Activated T-cell treated with anti-CD3 and anti-CD28 coated beads, Interleukin-2, amount 50 U/mL, for 24 hours (primary cell): ENCODE data around the gene PACRG.

ENCODE experiments used
- DNase-seq: peaks from one replicate; pipeline ENCODE4 v3.0.0-alpha.2; 2020
- H3K27ac Mint-ChIP-seq: 2 replicates; pipeline ENCODE4 v1.8.0; 2020; ENCODE audit warnings: mild to moderate bottlenecking, mixed read lengths
- H3K27me3 Mint-ChIP-seq: 2 replicates; pipeline ENCODE4 v1.8.0; 2020; ENCODE audit warnings: mixed read lengths
- H3K36me3 Mint-ChIP-seq: 2 replicates; pipeline ENCODE4 v1.8.0; 2020; ENCODE audit warnings: low read depth, mixed read lengths
- H3K4me1 Mint-ChIP-seq: 2 replicates; pipeline ENCODE4 v1.8.0; 2020; ENCODE audit warnings: low read depth, mixed read lengths
- H3K4me3 Mint-ChIP-seq: 2 replicates; pipeline ENCODE4 v1.8.0; 2020; ENCODE audit warnings: mild to moderate bottlenecking, moderate library complexity, mixed read lengths
- H3K9me3 Mint-ChIP-seq: 2 replicates; pipeline ENCODE4 v1.8.0; 2020; ENCODE audit warnings: mixed read lengths

PACRG gene

DNA sequence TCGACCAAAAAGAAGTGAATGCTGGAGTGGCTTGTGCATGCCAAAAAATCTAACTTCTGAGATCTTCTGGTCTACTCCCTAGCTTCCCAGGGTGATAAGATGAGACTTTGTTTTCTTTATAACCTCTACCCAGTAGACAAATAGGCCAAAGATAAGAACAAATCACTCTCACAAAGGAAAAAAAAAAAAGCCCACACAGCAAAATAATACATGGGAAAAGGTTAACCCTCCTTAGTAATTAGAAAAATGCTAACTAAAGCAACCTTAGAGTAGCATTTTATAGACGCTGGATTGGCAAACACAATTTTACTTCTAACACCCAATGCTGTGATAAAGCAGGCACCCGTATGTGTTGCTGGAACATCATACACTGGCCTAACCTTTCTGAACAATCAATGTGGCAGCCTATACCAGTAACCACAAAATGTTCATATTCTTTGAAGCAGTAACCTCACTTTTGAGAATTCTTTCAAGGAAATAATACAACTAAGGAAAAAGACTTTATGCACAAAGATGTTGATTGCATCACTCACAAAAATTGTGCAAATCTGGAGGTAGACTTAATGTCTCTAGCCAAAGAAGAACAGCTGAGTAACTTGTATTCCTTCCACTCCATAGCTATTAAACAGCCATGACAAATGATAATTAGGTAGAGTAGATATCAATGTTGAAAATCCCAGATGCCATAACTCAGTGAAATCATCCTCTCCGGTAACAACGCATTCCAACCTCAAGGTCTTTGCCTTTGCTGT, 570.5 kb downstream of the PACRG start:
- H3K4me1 Mint-ChIP-seq: no peaks in the 10 kb centered on the region
- no peak overlapping the region for H3K4me3 Mint-ChIP-seq
- H3K27ac Mint-ChIP-seq: no peak overlapping the region
- H3K27me3 Mint-ChIP-seq: peaks cover 11% of the 10 kb centered on the region
- DNase-seq: no peak
- H3K36me3 Mint-ChIP-seq: no peaks in the 10 kb centered on the region
- H3K9me3 Mint-ChIP-seq: no peaks in the 10 kb centered on the region

DNA sequence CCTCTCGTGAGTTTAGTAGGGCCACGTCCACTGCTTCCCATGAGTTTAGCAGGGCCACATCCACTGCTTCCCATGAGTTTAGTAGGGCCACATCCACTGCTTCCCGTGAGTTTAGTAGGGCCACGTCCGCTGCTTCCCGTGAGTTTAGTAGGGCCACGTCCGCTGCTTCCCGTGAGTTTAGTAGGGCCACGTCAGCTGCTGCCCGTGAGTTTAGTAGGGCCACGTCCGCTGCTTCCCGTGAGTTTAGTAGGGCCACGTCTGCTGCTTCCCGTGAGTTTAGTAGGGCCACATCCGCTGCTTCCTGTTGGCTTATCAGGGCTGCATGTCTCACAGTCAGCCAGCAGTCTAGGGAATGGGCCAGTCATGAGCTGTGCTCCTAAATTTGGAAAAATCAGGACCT, 573.1 kb downstream of the PACRG start:
- Mint-ChIP-seq H3K27ac (no peak overlapping the region), H3K36me3 (no peaks in the 10 kb centered on the region), H3K9me3 (no peaks in the 10 kb centered on the region), H3K27me3 (peaks cover 11% of the 10 kb centered on the region), H3K4me1 (no peaks in the 10 kb centered on the region), H3K4me3 (no peak overlapping the region)
- no peak for DNase-seq

DNA sequence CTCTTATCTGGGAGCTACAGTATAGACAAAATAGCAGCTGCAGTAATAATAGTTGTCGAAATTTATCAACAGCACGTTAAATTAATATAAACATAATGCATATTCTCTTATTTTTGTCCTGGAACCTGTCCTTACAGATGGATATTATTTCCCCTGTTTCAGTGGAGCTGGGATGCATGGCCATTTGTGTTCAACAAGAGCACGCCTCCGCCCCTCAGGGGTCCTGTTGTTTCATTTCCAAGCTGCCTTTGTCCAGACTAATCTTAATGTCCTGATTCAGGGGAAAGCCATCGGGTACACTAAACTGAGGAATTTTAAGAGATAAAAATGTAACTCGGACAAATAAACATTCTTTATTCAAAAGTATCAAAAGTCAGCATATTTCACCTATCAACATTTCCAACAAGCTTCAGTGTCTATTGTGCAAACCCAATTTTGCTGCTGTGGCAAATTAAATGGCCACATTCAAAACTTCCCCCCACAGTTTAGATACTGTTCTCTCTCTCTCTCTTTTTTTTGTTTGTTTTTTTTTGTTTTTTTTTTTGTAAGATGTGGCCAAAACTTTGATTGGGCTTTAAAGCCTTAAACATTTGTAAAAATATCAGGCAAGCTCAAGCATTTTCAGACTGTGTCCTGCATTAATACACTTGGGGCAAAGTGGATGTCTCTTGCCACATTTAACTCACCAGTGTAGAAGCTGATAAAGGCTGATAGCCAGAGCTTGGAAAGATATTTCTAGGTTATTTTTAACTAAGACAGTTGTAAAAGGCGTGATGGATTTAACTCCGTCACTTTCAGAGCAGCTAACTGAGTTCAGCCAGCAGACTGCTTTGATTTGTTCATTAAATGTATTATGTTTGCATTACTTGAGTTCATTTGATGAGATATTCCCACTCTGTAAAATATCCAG, 574.2 kb downstream of the PACRG start:
- Mint-ChIP-seq H3K4me1 (no peaks in the 10 kb centered on the region), H3K4me3 (no peak overlapping the region), H3K27me3 (peaks cover 11% of the 10 kb centered on the region), H3K27ac (no peak overlapping the region), H3K9me3 (no peaks in the 10 kb centered on the region), H3K36me3 (no peaks in the 10 kb centered on the region)
- no peak for DNase-seq

DNA sequence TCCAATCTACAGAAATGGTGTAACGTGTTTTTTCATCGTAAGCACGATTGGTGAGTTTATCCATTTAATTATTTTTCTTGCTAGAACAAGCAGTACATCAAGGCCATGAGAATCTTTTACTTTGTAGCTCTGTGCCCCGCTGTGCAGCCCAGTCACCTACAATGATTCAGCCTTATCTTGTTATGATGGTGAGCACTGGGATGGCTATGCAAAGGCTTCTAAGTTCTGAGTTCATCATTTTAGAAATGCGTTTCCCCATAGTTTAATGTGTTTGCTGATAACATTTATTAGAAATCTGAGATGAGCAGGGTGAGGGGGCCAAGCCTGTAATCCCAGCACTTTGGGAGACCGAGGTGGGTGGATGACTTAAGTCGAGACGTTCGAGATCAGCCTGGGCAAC, 575.0 kb downstream of the PACRG start:
- Mint-ChIP-seq H3K27me3 (peaks cover 10% of the 10 kb centered on the region), H3K9me3 (no peaks in the 10 kb centered on the region), H3K27ac (no peak overlapping the region), H3K4me1 (no peaks in the 10 kb centered on the region), H3K4me3 (no peak overlapping the region), H3K36me3 (no peaks in the 10 kb centered on the region)
- DNase-seq: no peak

DNA sequence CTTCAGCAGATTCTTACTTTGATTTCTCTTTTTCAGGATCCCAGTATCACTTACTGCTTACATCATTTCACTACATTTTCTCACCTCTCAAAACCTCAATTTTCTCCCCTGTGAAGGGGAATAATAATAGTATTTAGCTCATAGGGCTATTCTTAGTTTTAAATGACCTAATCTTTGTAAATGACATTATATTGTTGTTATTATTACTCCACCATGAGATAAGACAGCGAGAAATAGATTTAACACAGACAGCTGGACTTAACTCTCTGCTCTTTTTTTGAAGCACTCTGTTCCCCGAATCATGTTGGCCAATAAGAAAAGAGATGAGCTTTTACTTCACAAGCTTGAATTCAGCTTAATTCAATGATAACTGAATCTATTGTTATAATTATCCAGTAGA, 578.2 kb downstream of the PACRG start:
- Mint-ChIP-seq H3K27me3 (peaks cover 6% of the 10 kb centered on the region), H3K4me3 (no peak overlapping the region), H3K4me1 (peaks cover 4% of the 10 kb centered on the region), H3K9me3 (no peaks in the 10 kb centered on the region), H3K27ac (no peak overlapping the region), H3K36me3 (no peaks in the 10 kb centered on the region)
- DNase-seq: no peak

DNA sequence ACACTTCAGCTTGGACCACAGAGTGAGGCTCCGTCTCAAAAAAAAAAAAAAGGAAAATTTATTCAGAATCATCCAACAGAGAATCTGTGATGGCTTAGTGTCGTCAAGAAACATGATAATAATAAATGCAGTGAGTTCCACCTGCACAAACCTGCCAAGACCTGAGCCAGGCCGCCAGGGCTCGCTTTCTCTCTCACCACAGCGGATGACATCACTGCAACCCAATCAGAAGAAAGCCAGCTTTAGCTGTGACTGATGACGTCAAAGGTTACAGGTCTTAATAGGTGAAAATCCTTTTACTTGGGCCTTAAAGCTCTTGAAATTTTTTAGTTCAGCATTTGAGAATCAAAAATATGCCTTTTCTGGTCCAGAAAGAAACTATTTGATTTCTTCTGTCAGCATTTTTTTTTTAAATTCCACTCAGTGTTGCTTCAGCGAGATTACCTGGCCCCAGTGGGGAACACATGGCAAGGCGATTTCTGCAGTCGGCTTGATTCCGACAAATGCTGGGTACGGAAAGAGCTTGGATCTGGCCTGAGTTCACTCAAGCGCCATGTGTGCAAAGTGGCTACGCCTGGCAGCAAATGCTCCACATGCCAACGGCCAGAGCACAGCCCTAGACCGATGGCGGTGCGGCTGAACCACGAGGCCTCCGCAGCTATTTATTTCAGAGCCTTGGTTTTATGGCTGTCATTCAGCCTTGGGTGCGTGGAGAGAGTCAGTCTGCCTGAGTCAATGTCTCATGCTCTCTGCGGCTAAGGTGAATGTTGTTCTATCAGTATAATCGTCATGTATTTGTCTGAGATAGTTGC, 581.1 kb downstream of the PACRG start:
- Mint-ChIP-seq H3K4me3 (no peak overlapping the region), H3K4me1 (peaks cover 4% of the 10 kb centered on the region), H3K36me3 (no peaks in the 10 kb centered on the region), H3K27ac (no peak overlapping the region), H3K9me3 (no peaks in the 10 kb centered on the region), H3K27me3 (peaks cover 12% of the 10 kb centered on the region)
- DNase-seq: no peak

DNA sequence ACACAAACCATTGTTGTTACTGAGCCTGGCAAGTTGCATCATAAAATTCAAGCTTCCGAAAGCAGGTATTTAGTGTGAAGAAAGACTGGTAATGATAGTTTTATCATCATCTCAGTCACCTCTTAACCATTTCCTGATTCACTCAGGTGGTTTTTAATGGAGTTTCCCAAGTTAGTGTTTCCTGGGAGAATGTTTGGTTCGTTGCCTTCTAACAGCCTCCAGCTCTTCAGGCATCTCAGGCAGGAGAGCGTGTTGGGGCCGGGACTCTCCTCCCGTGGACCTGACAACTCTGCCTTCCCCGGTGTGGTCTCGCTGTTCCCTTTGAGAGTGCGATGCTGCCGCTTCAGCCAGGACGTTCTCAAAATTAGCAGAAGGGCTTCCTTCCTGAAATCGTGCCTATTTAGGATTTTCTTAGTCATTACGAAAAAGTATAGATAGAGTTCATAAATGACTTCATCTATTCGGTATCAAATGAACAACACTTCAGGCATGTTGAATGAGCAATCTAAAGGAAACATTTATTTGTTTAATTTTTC, 581.8 kb downstream of the PACRG start:
- Mint-ChIP-seq H3K4me1 (peaks cover 4% of the 10 kb centered on the region), H3K4me3 (no peak overlapping the region), H3K27ac (no peak overlapping the region), H3K36me3 (no peaks in the 10 kb centered on the region), H3K27me3 (peaks cover 18% of the 10 kb centered on the region), H3K9me3 (no peaks in the 10 kb centered on the region)
- no peak for DNase-seq

DNA sequence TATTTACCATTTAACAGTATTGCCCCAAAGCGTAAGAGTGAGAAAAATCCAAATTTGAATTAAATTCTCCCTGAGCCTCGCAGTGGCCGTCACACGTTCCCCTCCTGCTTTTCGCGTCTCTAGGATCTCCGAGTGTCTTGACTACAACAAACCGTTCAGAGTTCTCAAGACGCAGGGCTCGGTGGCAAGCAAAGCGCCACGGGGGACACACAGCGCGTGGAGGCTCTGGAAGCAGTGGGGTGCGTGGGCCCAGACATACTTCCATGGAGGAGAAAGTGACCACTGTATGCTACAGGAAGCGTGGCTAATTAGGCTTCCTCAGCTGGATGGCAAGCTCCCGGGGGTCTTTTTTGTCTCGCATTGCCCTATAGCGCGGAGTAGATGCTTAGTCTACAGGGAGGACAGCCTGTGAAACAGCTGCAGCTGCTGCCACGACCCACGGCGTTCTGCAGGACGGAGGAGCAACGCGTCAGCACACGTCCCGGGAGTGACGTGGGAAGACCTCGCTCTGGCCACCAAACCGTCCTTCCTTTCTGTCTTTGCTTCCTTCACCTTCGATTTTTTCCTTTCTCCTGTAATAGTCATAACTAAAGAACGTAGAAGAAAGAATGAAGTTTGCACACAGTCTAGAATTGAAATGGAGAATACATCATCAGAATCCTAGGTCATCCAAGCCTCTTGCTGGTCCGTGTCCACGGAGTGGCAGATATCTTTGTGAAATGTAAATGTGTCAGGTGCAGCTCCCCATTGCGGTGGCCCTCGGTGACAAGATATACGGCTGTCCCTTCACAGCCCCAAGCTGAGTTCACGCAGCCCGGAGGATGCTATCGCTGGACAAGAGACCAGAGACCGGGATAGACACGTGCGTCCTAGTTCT, 582.6 kb downstream of the PACRG start:
- DNase-seq: no peak
- peaks cover 4% of the 10 kb centered on the region for H3K4me1 Mint-ChIP-seq
- H3K9me3 Mint-ChIP-seq: no peaks in the 10 kb centered on the region
- peaks cover 19% of the 10 kb centered on the region for H3K27me3 Mint-ChIP-seq
- no peak overlapping the region for H3K27ac Mint-ChIP-seq
- H3K36me3 Mint-ChIP-seq: no peaks in the 10 kb centered on the region
- H3K4me3 Mint-ChIP-seq: no peak overlapping the region

DNA sequence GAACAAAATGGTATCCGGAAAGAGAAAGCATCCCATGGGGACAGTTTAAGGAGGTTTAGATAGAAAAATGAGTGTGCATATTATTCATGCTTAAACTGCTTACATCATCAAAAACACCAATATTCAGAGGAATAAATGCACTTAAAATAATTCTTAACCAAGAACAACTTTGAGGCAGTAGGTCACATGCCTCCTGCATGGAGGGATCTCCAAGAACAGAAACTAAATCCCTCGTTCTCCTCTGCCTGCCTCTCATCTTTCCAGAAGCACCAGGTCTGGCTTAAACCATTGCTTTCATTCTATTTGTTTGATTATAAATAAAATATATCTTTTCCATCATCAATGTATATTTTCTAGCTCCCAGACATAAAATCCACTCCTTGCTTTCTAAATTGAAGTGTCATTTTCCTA, 583.2 kb downstream of the PACRG start:
- Mint-ChIP-seq H3K36me3 (no peaks in the 10 kb centered on the region), H3K9me3 (no peaks in the 10 kb centered on the region), H3K27ac (no peak overlapping the region), H3K4me3 (no peak overlapping the region), H3K27me3 (peaks cover 19% of the 10 kb centered on the region), H3K4me1 (peaks cover 4% of the 10 kb centered on the region)
- DNase-seq: no peak

DNA sequence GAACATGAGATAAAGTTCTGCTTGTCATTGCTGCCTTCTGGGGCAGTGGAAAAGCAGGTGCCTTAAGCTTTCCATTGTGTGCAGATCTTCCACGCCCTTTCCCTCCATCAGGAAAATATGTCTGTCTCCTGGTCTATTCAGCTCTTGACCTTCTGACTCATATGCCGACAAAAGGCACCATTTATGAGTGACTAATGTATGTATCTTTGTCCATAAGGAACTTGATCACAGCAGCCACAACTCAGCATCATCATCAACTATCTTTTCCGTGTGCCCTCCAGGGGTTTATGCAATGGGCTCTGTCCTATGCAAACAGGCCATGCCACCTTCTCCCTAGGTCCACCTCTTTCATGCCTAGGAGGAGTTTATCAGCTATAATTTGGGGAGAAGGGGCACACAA, 584.1 kb downstream of the PACRG start:
- Mint-ChIP-seq H3K27ac (no peak overlapping the region), H3K36me3 (no peaks in the 10 kb centered on the region), H3K9me3 (no peaks in the 10 kb centered on the region), H3K4me3 (no peak overlapping the region), H3K4me1 (peaks cover 4% of the 10 kb centered on the region), H3K27me3 (peaks cover 22% of the 10 kb centered on the region)
- DNase-seq: no peak

DNA sequence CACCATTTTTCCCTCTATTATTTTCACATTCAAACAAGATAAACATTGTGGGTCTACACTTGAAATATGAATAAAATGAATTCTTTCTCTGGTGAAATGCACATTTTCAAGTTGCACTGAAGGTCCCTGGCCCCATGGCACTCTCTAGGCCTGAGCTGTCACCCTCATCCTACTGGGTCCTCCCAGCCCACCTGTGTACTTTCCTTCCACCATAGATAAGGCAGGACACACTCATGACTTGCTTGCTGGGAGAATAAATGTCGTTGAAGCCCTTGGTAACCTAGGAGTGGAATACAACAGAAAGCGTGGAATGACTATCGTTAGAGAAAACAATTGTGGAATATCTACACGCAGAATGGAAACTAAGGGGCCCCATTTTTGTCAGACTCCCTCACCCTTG, 585.8 kb downstream of the PACRG start:
- no peaks in the 10 kb centered on the region for H3K36me3 Mint-ChIP-seq
- peaks cover 4% of the 10 kb centered on the region for H3K4me1 Mint-ChIP-seq
- H3K27me3 Mint-ChIP-seq: peaks cover 27% of the 10 kb centered on the region
- no peaks in the 10 kb centered on the region for H3K9me3 Mint-ChIP-seq
- DNase-seq: no peak
- no peak overlapping the region for H3K4me3 Mint-ChIP-seq
- no peak overlapping the region for H3K27ac Mint-ChIP-seq

DNA sequence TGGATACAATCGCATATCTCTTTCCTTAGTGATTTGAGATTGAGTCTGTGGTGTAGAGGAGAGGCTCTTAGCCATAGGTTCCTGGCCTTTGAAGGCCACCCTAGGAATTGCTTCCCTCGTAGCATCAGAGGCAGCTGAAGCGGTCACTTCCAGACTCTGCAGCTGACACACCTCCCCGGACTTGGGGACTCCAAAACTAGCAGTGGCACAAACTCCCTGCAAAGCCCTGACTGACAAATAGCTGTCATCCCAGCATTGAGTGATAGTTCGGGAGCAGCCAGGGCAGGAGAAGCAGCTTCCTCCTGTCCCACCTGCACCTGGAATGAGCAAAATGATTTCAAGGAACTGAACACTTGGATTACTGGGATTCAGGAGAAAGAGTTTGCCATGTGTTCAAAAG, 586.2 kb downstream of the PACRG start:
- no peak overlapping the region for H3K27ac Mint-ChIP-seq
- H3K4me3 Mint-ChIP-seq: no peak overlapping the region
- H3K4me1 Mint-ChIP-seq: peaks cover 4% of the 10 kb centered on the region
- no peaks in the 10 kb centered on the region for H3K36me3 Mint-ChIP-seq
- no peak for DNase-seq
- no peaks in the 10 kb centered on the region for H3K9me3 Mint-ChIP-seq
- peaks cover 29% of the 10 kb centered on the region for H3K27me3 Mint-ChIP-seq

DNA sequence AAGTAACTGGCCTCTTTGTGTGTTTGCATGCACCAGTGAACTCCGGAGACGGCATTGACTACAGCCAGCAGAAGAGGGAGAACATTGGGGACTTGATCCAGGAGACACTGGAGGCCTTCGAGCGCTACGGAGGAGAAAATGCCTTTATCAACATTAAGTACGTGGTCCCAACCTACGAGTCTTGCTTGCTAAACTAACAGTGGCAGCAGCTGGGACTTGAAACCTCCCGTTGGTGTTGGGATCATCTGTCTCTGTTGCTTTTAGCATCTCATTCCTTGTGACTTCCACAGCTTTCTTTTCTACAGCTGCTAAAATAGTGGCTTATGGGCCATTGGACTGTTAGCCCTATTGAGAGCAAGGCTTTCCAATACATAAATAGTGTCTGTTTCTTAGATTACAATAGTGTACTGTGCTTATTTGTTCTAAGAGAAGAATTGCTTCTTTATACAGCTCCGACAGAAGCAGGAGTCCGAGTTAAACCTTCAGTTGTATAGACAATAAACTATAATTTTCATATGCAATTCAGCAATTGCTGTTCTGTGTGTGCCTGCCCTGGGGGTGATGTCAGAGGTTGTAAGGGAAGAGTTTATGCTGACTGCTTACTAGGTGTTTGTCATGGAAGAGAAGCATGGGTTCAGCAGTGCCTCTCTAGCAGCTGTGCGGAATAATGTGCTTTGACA, 587.2 kb downstream of the PACRG start:
- Mint-ChIP-seq H3K27me3 (peaks cover 29% of the 10 kb centered on the region), H3K4me1 (no peaks in the 10 kb centered on the region), H3K36me3 (no peaks in the 10 kb centered on the region), H3K4me3 (no peak overlapping the region), H3K9me3 (no peaks in the 10 kb centered on the region), H3K27ac (no peak overlapping the region)
- DNase-seq: no peak
